Fibroblast of lung (primary cell): ENCODE data around the gene AACS. TPM values are rescaled to one million over a fixed set of nuclear protein-coding genes. Genes with fewer than 3 reads are reported as not detected.
A peak's percentile ranks its signal among the peaks of the same experiment; 100 is the strongest.

Source experiments
- DNase-seq, 2 donors: peaks; one replicate each; pipeline versions ENCODE4 v3.0.0 to v3.0.0-alpha.2; 2010; ENCODE audit warnings: low read depth in 2 of 2
- H2AFZ ChIP-seq: 2 replicates; pipeline ENCODE4 v1.5.1; 2012; ENCODE audit warnings: low read length, control low read depth, inconsistent platforms
- H3K27ac ChIP-seq: 2 replicates; pipeline ENCODE4 v1.5.1; 2011; ENCODE audit warnings: low read length, control low read depth; ENCODE audit not compliant: insufficient read depth
- H3K27me3 ChIP-seq: 2 replicates; pipeline ENCODE4 v1.5.1; 2011; ENCODE audit warnings: mild to moderate bottlenecking, low read length; ENCODE audit not compliant: control insufficient read depth, insufficient read depth
- H3K36me3 ChIP-seq: 2 replicates; pipeline ENCODE4 v1.5.1; 2011; ENCODE audit warnings: low read length; ENCODE audit not compliant: control insufficient read depth, insufficient read depth
- H3K4me1 ChIP-seq: 2 replicates; pipeline ENCODE4 v1.5.1; 2011; ENCODE audit warnings: low read length; ENCODE audit not compliant: control insufficient read depth, insufficient read depth; ENCODE audit errors: extremely low read depth
- H3K4me2 ChIP-seq: 2 replicates; pipeline ENCODE4 v1.5.1; 2011; ENCODE audit warnings: low read length, control low read depth; ENCODE audit not compliant: insufficient read depth; ENCODE audit errors: extremely low read depth
- H3K4me3 ChIP-seq, 4 experiments: fragments of 200-600 bp in 1 of 4; sonication (generic) in 1 of 4; replicated peaks in 1 of 4; 2 replicates each; pipeline ENCODE4 v1.5.1; 2011 to 2016; ENCODE audit warnings: low read length in 4 of 4, low read depth in 3 of 4, mild to moderate bottlenecking in 3 of 4, control low read depth in 2 of 4, inconsistent platforms in 1 of 4, mixed read lengths in 1 of 4; ENCODE audit not compliant: insufficient read depth in 1 of 4; ENCODE audit errors: control extremely low read depth in 1 of 4
- H3K79me2 ChIP-seq: 2 replicates; pipeline ENCODE4 v1.5.1; 2012; ENCODE audit warnings: mild to moderate bottlenecking, low read length, inconsistent platforms; ENCODE audit not compliant: control insufficient read depth, insufficient read depth
- H3K9ac ChIP-seq: 2 replicates; pipeline ENCODE4 v1.5.1; 2011; ENCODE audit warnings: mild to moderate bottlenecking, low read length, control low read depth; ENCODE audit not compliant: insufficient read depth
- H3K9me3 ChIP-seq: 2 replicates; pipeline ENCODE4 v1.5.1; 2012; ENCODE audit warnings: low read depth, low read length; ENCODE audit not compliant: control insufficient read depth, insufficient read depth
- H4K20me1 ChIP-seq: 2 replicates; pipeline ENCODE4 v1.5.1; 2011; ENCODE audit warnings: low read length; ENCODE audit not compliant: control insufficient read depth, insufficient read depth; ENCODE audit errors: extremely low read depth
- CTCF ChIP-seq, 2 donors: IDR thresholded peaks in 1 of 2; conservative IDR thresholded peaks in 1 of 2; 1 replicate in 1 of 2; 2 replicates in 1 of 2; pipeline ENCODE4 v1.5.1; 2011 to 2012; ENCODE audit warnings: low read length in 2 of 2, control low read depth in 1 of 2, inconsistent platforms in 1 of 2, low read depth in 1 of 2, mild to moderate bottlenecking in 1 of 2
- EZH2 ChIP-seq: IDR thresholded peaks from 2 replicates; pipeline ENCODE4 v1.5.1; 2012; ENCODE audit warnings: low read length, control low read depth, mild to moderate bottlenecking; ENCODE audit errors: missing control alignments
- polyA plus RNA-seq, 2 donors: library from polyadenylated mRNA; depleted of rRNA in 1 of 2; stranded (reverse) in 1 of 2; unstranded in 1 of 2; fragments of >200 nt; gene quantifications; 2 replicates each; pipeline ENCODE4 v1.2.1, GENCODE V29; 2011 to 2012; ENCODE audit warnings: missing spikeins in 1 of 2
- total RNA-seq: library from RNA; depleted of rRNA; stranded (reverse); fragments of >200 nt; gene quantifications from 2 replicates; pipeline ENCODE4 v1.2.1, GENCODE V29; 2014

AACS gene
- total and polyA plus RNA-seq, 2 donors (not counting 1 experiment from before 2014, with no cell fraction given): 24.7 to 31.5 TPM

DNA sequence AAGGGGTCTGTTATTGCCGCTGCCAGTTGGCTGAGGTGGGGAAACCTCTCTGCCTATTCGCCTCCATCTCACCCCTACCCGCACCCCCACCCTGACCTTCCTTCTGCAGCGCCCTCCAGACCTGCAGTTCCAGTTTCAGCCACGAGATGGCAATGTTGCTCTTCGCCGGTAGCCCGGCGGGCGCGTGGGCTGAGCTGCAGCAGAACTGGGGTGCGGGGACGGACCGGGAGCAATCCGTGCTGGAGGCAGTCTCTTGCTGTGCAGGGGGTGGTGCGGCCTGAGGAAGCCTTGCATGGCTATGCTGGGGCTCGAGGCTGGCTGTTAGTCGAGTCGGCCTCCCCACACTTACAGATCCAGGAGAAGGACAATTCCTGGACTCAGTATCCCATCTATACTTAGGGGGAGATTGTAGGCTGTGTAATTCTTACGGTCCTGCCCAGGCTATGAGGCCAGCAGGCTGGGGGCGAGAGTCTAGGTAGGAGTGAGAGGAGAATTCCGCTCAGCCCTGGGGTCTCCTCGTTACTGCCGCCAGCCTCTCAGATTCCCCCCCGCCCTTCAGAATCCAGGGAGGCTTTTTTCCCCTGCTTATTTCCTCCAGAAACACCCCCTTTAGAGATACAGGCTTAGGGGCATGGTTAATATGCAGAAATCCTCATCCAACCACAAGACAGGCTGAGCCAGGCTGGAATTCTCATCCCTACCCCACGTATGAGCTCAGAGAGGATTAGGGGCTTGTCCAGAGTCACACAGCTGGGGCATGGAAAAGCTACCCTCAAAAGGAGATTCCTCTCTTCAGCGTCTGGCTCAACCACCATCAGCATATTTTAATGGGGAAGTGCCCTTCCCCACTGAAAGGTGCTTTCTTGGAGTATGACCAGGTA lies 118.2 kb downstream of the AACS start:
- no peak overlapping the region for H3K4me3 ChIP-seq
- H3K4me2 ChIP-seq: peak overlapping the region; percentile 7
- DNase-seq: peak; percentile 63 to 74
- TF ChIP-seq CTCF (conservative IDR thresholded peaks at IDR 0.05 in 1 of 2, IDR thresholded peaks at IDR 0.05 in 1 of 2; ENCODE audit: low read depth in 1 of 2, low read length in 2 of 2) (peak; percentile 98 to 99), EZH2 (peak; percentile 57)
- H3K9ac ChIP-seq: no peak overlapping the region
- H3K27me3 ChIP-seq: peaks cover 24% of the 10 kb centered on the region
- no peak overlapping the region for H2AFZ ChIP-seq
- H3K36me3 ChIP-seq: no peaks in the 10 kb centered on the region
- no peaks in the 10 kb centered on the region for H3K4me1 ChIP-seq
- H4K20me1 ChIP-seq: no peaks in the 10 kb centered on the region
- no peaks in the 10 kb centered on the region for H3K79me2 ChIP-seq
- no peaks in the 10 kb centered on the region for H3K9me3 ChIP-seq
- no peak overlapping the region for H3K27ac ChIP-seq

GRCh38 chr12:125184213-125184967 lies 119.2 kb downstream of the AACS start:
- Histone ChIP-seq H4K20me1 (no peaks in the 10 kb centered on the region), H3K9ac (no peak overlapping the region), H3K27ac (no peak overlapping the region), H3K27me3 (peaks cover 34% of the 10 kb centered on the region), H3K4me3 (no peak overlapping the region), H3K36me3 (no peaks in the 10 kb centered on the region), H3K79me2 (no peaks in the 10 kb centered on the region), H3K9me3 (no peaks in the 10 kb centered on the region), H3K4me1 (no peaks in the 10 kb centered on the region), H2AFZ (no peak overlapping the region), H3K4me2 (no peak overlapping the region)
- DNase-seq: no peak
- TF ChIP-seq EZH2: no peak
- TF ChIP-seq CTCF (conservative IDR thresholded peaks at IDR 0.05 in 1 of 2, IDR thresholded peaks at IDR 0.05 in 1 of 2; ENCODE audit: low read depth in 1 of 2, low read length in 2 of 2): no peak

- no peak overlapping the region for H3K9ac ChIP-seq
- no peak overlapping the region for H2AFZ ChIP-seq
- no peaks in the 10 kb centered on the region for H3K79me2 ChIP-seq
- H3K27ac ChIP-seq: no peak overlapping the region
- TF ChIP-seq EZH2: no peak
- no peak for DNase-seq
- H3K9me3 ChIP-seq: no peaks in the 10 kb centered on the region
- H3K4me2 ChIP-seq: no peak overlapping the region
- H3K4me3 ChIP-seq: no peak overlapping the region
- peaks cover 36% of the 10 kb centered on the region for H3K27me3 ChIP-seq
- H4K20me1 ChIP-seq: no peaks in the 10 kb centered on the region
- no peaks in the 10 kb centered on the region for H3K36me3 ChIP-seq
- H3K4me1 ChIP-seq: no peaks in the 10 kb centered on the region
These were observed 120.1 kb downstream of the AACS start for GRCh38 chr12:125185311-125185739.
